AG09309 (cell line): Measurements from ENCODE around the gene OTOR.

Source experiments
- DNase-seq: peaks from one replicate; pipeline ENCODE4 v3.0.0-alpha.2; 2010; ENCODE audit warnings: low read depth
- H3K4me3 ChIP-seq: 2 replicates; pipeline ENCODE4 v1.5.1; 2011; ENCODE audit warnings: mild to moderate bottlenecking, low read depth, low read length, moderate library complexity; ENCODE audit not compliant: control insufficient read depth
- TF ChIP-seq, protein P1 (sequence below): IDR thresholded peaks from 2 replicates; pipeline ENCODE4 v1.5.1; 2011; ENCODE audit warnings: mild to moderate bottlenecking, low read depth, low read length, inconsistent platforms; ENCODE audit not compliant: insufficient read depth, control insufficient read depth; ENCODE audit errors: missing control alignments

The OTOR gene

DNA sequence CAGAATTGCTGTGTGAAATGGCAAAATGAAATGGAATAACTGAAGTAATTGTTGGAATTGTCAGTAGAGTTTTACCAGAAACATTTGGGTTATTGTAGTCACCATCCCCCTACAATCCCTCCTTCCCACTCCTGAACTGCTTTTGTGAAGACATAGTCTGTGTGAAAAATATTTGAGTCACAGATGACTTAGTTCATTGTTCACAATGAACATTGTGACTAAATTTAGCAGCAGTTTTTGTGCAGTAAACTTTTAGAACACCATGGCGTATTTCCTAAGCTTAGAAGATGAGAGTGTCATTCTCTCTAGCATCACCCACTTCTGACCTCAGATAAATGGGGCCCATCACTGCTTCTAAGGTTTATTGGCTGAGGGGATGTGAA, 11.0 kb downstream of the OTOR start:
- TF ChIP-seq, protein P1, sequence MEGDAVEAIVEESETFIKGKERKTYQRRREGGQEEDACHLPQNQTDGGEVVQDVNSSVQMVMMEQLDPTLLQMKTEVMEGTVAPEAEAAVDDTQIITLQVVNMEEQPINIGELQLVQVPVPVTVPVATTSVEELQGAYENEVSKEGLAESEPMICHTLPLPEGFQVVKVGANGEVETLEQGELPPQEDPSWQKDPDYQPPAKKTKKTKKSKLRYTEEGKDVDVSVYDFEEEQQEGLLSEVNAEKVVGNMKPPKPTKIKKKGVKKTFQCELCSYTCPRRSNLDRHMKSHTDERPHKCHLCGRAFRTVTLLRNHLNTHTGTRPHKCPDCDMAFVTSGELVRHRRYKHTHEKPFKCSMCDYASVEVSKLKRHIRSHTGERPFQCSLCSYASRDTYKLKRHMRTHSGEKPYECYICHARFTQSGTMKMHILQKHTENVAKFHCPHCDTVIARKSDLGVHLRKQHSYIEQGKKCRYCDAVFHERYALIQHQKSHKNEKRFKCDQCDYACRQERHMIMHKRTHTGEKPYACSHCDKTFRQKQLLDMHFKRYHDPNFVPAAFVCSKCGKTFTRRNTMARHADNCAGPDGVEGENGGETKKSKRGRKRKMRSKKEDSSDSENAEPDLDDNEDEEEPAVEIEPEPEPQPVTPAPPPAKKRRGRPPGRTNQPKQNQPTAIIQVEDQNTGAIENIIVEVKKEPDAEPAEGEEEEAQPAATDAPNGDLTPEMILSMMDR = no peak
- no peak overlapping the region for H3K4me3 ChIP-seq
- DNase-seq = no peak

DNA sequence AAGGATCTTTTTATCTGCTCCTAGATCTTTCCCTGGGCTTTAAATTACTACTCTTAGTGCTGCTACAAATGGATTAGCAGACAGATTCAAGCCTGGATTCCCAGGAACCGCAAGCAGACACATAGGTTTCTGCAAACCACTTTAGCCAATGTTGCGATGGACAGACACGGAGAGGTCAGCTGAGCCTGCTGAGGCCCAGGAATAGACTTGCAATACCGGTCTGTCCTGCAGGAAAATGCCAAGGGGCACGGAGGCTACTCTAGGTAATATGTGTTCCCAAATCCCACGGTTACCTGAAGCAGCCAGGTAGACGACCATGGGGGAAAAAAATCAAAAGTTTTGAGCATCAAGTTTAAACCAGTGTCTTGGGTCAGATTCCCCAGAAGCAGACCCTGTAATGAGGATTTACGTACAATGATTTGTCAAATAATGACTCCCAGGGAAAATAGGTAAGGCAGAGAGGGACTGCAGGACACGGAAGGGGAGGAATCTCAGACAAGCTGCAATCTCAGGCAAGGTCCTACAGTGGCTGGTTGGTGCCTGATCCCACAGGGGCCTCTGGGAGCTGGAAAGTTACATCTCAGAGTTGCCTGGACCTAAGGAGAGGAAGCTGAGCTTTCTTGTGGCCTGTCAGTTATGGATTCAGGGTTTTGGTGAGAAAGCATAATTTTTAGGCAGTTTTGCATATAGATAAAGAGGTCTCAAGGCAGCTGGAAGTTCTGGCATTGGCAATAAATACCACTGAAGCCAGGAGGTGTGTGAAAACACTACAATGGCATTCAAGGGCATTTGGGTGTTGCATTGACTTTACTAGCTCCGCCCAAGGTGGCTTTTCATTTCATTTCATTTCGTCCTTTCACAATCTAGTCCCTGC, 12.5 kb downstream of the OTOR start:
- TF ChIP-seq, protein P1 = no peak
- H3K4me3 ChIP-seq = no peak overlapping the region
- no peak for DNase-seq

DNA sequence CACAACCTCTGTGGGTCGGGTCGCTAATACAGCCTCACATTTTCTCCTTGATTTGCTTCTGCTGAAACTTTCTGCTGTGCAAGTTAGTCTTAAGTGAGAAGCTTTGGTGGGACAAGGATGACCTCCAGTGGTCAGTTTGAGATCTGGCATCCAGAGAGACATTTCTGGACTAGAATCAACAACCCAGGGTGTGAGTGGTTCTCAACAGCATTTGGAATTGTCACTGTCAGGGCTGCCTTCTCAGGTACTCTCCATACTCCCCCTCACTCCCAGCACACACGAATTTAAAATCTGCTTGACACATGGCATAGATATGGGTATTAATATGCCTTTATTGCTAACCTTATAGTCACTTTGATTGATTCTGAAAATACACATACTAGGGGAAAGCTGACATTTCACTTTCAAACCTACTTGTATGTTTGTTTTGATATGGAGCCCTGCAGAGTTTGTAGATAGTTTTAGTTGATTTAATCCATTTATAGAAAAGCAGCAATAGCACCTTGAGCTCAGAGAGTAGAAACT, 13.2 kb downstream of the OTOR start:
- peak; percentile 46 for DNase-seq
- H3K4me3 ChIP-seq = no peak overlapping the region
- TF ChIP-seq, protein P1 = peak; percentile 80

DNA sequence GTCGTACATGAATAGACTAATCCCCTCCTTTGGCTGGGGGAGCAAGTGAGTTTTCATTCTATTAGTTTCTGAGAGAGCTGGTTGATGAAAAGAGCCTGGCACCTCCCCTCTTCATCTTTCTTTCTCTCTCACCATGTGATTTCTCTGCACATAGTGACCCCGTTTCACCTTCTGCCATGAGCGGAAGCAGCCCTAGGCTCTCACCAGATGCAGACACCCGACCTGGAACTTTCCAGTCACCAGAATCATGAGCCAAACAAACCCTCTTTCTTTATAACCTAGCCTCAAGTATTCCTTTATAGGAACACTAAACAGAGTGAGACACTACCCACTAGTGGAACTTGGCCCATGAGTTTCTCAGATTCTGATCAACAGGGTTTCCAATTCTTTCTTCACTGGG, 16.4 kb downstream of the OTOR start:
- no peak overlapping the region for H3K4me3 ChIP-seq
- TF ChIP-seq, protein P1 = no peak
- DNase-seq = no peak

DNA sequence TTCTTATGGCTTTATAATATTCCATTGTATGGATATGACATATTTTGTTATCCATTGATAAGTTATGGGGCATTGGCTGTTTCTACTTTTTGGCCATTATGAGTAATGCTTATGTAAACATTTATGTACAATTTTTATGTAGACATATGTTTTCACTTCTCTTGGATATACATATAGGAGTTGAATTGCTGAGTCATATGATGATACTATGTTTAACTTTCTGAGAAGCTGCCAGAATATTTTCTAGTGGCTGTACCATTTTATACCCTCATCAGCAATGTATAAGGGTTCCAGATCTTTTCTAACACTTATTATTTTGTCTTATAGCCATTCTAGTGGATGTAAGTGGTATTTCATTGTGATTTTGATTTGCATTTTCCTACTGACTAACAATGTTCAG, 23.1 kb downstream of the OTOR start:
- no peak for DNase-seq
- H3K4me3 ChIP-seq = no peak overlapping the region
- TF ChIP-seq, protein P1 = no peak

DNA sequence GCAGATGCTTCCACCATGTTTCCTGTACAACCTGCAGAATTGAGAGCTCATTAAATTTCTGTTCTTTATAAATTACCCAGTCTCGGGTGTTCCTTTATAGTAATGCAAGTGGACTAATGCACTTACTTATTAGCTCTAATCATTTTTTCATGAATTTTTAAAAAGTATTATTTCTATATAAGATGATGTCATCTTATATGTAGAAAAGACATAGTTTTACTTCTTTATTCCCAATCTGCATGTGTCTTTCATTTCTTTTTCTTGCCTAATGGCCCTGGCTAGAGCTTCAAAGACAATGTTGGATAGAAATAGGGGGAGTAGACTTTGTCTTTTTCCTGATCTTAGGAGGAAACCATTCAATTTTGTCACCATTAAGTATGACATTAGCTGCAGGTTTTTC, 27.8 kb downstream of the OTOR start:
- H3K4me3 ChIP-seq = no peak overlapping the region
- DNase-seq = no peak
- TF ChIP-seq, protein P1 = no peak
